ENCODE measurements around the gene SESTD1.
"Not testable (repeated sequence)": the region's sequence is repeated elsewhere in the genome, so short reads cannot be mapped to it uniquely, and the experiment has no call there.

The SESTD1 gene

DNA sequence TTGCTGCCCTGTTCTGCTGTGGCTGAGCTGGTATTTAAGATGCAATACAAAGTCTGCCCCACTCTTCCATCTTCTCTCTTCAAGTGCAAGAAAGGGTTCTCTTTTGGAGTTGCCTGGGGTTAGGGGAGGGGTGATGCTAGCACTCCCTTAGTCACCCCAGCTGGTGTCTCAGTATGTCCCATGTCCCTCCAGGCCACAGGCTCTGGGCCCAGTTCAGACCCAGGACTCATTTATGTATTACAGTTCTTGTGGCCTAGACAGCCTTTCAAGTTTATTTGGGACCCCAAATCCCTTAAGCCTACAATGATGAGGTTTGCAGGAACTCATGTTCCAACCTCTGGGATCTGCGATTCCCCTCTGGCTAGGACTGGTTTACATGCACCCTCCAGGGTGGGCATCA is 167.5 kb downstream of the SESTD1 start:
- Histone ChIP-seq H3K36me3 (no peaks in the 10 kb centered on the region), H3K9me3 (peaks cover 0 to 12% (median 5%) of the 10 kb centered on the region in 3 donors), H3K27ac (no peak overlapping the region), H3K27me3 (no peaks in the 10 kb centered on the region), H3K4me1 (no peaks in the 10 kb centered on the region), H3K4me3 (no peak overlapping the region)
- no peak for DNase-seq
- TF ChIP-seq, protein P1, sequence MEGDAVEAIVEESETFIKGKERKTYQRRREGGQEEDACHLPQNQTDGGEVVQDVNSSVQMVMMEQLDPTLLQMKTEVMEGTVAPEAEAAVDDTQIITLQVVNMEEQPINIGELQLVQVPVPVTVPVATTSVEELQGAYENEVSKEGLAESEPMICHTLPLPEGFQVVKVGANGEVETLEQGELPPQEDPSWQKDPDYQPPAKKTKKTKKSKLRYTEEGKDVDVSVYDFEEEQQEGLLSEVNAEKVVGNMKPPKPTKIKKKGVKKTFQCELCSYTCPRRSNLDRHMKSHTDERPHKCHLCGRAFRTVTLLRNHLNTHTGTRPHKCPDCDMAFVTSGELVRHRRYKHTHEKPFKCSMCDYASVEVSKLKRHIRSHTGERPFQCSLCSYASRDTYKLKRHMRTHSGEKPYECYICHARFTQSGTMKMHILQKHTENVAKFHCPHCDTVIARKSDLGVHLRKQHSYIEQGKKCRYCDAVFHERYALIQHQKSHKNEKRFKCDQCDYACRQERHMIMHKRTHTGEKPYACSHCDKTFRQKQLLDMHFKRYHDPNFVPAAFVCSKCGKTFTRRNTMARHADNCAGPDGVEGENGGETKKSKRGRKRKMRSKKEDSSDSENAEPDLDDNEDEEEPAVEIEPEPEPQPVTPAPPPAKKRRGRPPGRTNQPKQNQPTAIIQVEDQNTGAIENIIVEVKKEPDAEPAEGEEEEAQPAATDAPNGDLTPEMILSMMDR (IDR thresholded peaks at IDR 0.05): no peak
- intact Hi-C loops (cut with DNase I; ENCODE audit: low total_unique reads): no loop called here

DNA sequence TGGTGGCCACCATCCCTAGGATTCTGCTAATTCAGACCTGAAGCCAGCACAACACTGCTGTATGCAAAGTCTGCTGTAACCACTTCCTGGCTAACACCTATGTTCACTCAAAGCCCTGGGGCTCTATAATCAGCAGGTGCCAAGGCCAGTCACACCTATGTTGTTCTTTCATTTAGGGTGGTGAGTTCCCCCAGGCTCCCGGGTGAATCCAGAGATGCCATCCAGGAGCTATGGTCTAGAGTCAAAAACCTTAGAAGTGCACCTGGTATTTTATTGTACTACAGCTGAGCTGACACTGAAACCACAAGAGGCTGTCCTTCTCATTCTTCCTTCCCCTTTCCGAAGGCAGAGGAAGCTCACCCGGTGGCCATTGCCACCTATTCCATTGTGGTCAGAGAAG is 168.5 kb downstream of the SESTD1 start:
- Histone ChIP-seq H3K36me3 (no peaks in the 10 kb centered on the region), H3K9me3 (peaks cover 0 to 12% (median 5%) of the 10 kb centered on the region in 3 donors), H3K27ac (no peak overlapping the region), H3K4me1 (no peaks in the 10 kb centered on the region), H3K4me3 (no peak overlapping the region), H3K27me3 (no peaks in the 10 kb centered on the region)
- DNase-seq: no peak
- intact Hi-C loops (cut with DNase I; ENCODE audit: low total_unique reads): no loop called here
- TF ChIP-seq, protein P1 (IDR thresholded peaks at IDR 0.05): no peak

DNA sequence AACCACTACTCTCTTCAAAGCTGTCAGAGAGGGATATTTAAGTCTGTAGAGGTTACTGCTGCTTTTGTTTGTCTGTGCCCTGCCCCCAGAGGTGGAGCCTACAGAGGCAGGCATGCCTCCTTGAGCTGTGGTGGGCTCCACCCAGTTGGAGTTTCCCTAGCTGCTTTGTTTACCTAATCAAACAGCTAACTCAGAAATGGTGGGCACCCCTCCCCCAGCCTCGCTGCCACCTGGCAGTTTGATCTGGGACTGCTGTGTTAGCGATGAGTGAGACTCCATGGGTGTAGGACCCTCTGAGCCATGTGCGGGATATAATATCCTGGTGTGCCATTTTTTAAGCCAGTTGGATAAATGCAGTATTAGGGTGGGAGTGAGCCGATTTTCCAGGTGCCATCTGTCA is 171.7 kb downstream of the SESTD1 start:
- H3K27ac ChIP-seq; H3K4me3 ChIP-seq; DNase-seq; H3K27me3 ChIP-seq; H3K36me3 ChIP-seq; H3K4me1 ChIP-seq; intact Hi-C loops (cut with DNase I; ENCODE audit: low total_unique reads): not testable (repeated sequence)
- H3K9me3 ChIP-seq: peaks cover 0 to 12% (median 5%) of the 10 kb centered on the region in 3 donors

DNA sequence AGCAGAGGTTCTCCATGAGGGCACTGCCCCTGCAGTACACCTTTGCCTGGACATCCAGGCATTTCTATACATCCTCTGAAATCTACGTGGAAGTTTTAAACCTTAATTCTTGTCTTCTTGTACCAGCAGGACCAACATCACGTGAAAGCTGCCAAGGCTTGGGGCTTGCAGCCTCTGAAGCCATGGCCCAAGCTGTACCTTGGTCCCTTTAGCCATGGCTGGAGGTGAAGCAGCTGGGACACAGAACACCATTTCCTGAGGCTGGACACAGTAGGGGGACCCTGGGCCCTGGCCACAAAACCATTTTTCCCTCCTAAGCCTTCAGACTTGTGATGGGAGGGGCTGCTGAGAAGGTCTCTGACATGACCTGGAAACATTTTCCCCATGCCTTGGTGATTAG is 181.9 kb downstream of the SESTD1 start:
- no peaks in the 10 kb centered on the region for H3K27me3 ChIP-seq
- peaks cover 0 to 5% (median 4%) of the 10 kb centered on the region in 3 donors for H3K9me3 ChIP-seq
- H3K27ac ChIP-seq: no peak overlapping the region
- intact Hi-C loops (cut with DNase I; ENCODE audit: low total_unique reads): no loop called here
- DNase-seq: no peak
- no peaks in the 10 kb centered on the region for H3K4me1 ChIP-seq
- no peaks in the 10 kb centered on the region for H3K36me3 ChIP-seq
- H3K4me3 ChIP-seq: no peak overlapping the region
- TF ChIP-seq, protein P1 (IDR thresholded peaks at IDR 0.05): no peak

DNA sequence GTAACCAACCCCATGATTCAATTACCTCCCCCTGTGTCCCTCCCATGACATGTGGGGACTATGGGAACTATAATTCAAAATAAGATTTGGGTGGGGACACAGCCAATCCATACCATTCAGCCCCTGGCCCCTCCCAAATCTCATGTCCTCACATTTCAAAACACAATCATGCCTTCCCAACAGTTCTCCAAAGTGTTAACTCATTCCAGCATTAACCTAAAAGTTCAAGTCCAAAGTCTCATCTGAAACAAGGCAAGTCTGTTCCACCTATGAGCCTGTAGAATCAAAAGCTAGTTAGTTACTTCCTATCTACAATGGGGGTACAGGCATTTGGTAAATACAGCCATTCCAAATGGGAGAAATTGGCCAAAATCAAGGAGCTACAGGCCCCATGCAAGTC is 182.7 kb downstream of the SESTD1 start:
- no peaks in the 10 kb centered on the region for H3K4me1 ChIP-seq
- TF ChIP-seq, protein P1 (IDR thresholded peaks at IDR 0.05): no peak
- peaks cover 0 to 9% (median 5%) of the 10 kb centered on the region in 3 donors for H3K9me3 ChIP-seq
- H3K27ac ChIP-seq: no peak overlapping the region
- intact Hi-C loops (cut with DNase I; ENCODE audit: low total_unique reads): no loop called here
- H3K27me3 ChIP-seq: no peaks in the 10 kb centered on the region
- H3K4me3 ChIP-seq: no peak overlapping the region
- H3K36me3 ChIP-seq: no peaks in the 10 kb centered on the region
- DNase-seq: no peak

DNA sequence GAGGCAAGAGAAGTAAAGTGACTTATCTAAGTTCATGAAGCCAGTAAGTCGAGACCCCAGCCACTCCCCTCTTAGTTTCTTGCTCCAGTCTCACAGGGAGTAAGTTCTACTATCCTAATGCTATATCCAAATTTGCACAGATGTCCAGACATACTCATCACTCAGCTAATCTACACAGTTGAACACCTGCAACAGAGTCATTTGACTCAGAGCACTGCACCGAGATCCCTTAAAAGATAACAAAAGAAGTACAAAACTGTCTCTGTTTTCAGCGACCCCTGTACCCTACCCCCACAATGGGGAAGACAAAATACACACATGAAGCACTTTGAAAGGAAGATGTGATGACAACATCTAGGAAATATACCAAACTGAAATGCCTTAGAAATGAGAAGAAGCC is 192.1 kb downstream of the SESTD1 start:
- H3K27ac ChIP-seq: no peak overlapping the region
- TF ChIP-seq, protein P1 (IDR thresholded peaks at IDR 0.05): no peak
- no peak for DNase-seq
- intact Hi-C loops (cut with DNase I; ENCODE audit: low total_unique reads): no loop called here
- H3K4me3 ChIP-seq: no peak overlapping the region
- no peaks in the 10 kb centered on the region for H3K36me3 ChIP-seq
- no peaks in the 10 kb centered on the region for H3K27me3 ChIP-seq
- no peaks in the 10 kb centered on the region for H3K4me1 ChIP-seq
- H3K9me3 ChIP-seq: peaks cover 0 to 3% (median 0%) of the 10 kb centered on the region in 3 donors

Data from tibial artery (tissue), 4 donors.